Stimulated activated naive CD8-positive, alpha-beta T cell treated with anti-CD3 and anti-CD28 coated beads, Interleukin-15, Interleukin-2, amounts not matched to agents 100 ng/mL and 50 ng/mL, for 24 hours (primary cell): Measurements from ENCODE around the gene HOXD10.

Source experiments
- H3K27ac Mint-ChIP-seq: one replicate; pipeline ENCODE4 v1.8.0; 2021; ENCODE audit warnings: mild to moderate bottlenecking, mixed read lengths
- H3K27me3 Mint-ChIP-seq: one replicate; pipeline ENCODE4 v1.8.0; 2021; ENCODE audit warnings: mixed read lengths
- H3K36me3 Mint-ChIP-seq: one replicate; pipeline ENCODE4 v1.8.0; 2021; ENCODE audit warnings: low read depth, mixed read lengths
- H3K4me1 Mint-ChIP-seq: one replicate; pipeline ENCODE4 v1.8.0; 2021; ENCODE audit warnings: low read depth, mixed read lengths
- H3K4me3 Mint-ChIP-seq: one replicate; pipeline ENCODE4 v1.8.0; 2021; ENCODE audit warnings: mild to moderate bottlenecking, mixed read lengths
- H3K9me3 Mint-ChIP-seq: one replicate; pipeline ENCODE4 v1.8.0; 2021; ENCODE audit warnings: mixed read lengths

The HOXD10 gene

DNA sequence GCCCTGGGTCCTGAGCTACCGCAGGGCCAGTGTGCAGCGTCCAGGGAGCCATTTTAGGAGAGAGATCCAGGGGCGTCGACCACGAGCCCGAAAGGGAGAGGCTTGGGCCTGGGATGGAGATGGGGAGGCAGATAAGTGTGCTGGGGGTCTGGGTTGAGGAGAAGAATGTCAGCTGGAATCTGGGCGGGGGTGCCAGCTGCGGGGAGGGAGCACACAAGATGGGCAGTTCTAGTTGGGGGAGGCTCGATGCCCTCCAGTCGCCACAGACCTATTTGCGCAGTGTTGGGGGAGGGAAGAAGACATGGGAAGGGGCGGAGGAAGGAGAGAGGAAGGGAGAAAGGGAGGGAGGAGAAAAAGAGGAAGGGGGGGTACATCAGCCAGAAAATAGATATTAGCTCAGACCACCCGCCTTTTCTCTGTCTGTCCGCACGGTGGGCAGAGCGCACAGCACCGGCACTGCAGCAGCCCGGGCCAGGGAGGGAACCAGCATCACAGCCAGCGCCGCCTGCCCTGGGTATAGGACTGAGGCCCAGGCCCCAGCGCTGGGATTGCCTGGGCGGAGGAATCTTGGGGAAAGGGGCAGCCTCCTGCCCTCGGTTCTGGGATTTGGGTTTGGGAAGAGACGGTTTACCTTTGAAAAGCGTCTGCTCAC lies 11.4 kb upstream of the HOXD10 start:
- Mint-ChIP-seq H3K4me3 (no peak overlapping the region), H3K27ac (no peak overlapping the region), H3K4me1 (peaks cover 31% of the 10 kb centered on the region), H3K27me3 (peaks cover 89% of the 10 kb centered on the region), H3K9me3 (peaks cover 6% of the 10 kb centered on the region), H3K36me3 (peaks cover 9% of the 10 kb centered on the region)

DNA sequence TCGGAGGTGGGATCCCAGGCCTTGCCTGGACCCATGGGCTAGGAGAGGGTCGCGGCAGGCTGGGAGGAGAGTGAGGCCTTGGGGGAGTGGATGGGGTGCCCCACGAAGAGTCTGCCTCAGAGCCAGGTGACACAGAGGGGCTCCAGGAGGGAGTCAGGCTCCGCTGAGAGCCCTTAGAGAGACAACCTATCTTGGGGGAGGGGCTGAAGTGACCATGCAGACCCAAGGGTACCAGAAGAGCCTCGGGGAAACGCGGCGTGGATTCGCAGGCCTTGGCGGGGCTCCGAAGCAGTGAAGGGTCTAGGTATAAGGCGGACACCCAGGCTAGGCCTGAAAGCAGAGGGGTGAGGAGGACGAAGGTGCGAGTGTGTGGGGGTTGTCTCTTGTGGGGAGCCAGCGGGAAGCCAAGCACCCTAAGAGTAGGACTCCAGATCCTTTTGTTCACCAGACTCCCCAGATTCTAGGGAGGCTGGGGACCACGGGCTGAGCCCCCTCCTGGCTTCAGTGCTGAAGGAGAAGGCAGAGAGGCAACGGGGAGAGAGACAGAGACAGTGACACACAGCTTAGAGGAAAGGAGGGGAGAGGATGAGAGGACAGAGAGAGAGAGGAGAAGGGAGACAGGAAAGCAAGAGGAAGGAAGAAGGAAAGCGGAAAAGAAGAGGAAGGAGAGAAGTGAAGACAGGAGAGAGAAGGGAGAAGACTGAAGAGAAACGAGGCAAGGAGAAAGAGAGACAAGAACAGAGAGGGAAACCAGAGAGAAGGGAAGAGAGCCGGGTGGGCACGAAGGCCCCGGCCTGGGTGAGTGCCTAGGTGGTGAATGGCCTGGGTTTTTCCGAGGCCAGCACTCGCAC lies 10.6 kb upstream of the HOXD10 start:
- H3K4me3 Mint-ChIP-seq, result peak overlapping the region; percentile 68
- H3K9me3 Mint-ChIP-seq, result peaks cover 6% of the 10 kb centered on the region
- peaks cover 88% of the 10 kb centered on the region for H3K27me3 Mint-ChIP-seq
- H3K4me1 Mint-ChIP-seq, result peaks cover 31% of the 10 kb centered on the region
- peak overlapping the region; percentile 69 for H3K27ac Mint-ChIP-seq
- peaks cover 9% of the 10 kb centered on the region for H3K36me3 Mint-ChIP-seq

DNA sequence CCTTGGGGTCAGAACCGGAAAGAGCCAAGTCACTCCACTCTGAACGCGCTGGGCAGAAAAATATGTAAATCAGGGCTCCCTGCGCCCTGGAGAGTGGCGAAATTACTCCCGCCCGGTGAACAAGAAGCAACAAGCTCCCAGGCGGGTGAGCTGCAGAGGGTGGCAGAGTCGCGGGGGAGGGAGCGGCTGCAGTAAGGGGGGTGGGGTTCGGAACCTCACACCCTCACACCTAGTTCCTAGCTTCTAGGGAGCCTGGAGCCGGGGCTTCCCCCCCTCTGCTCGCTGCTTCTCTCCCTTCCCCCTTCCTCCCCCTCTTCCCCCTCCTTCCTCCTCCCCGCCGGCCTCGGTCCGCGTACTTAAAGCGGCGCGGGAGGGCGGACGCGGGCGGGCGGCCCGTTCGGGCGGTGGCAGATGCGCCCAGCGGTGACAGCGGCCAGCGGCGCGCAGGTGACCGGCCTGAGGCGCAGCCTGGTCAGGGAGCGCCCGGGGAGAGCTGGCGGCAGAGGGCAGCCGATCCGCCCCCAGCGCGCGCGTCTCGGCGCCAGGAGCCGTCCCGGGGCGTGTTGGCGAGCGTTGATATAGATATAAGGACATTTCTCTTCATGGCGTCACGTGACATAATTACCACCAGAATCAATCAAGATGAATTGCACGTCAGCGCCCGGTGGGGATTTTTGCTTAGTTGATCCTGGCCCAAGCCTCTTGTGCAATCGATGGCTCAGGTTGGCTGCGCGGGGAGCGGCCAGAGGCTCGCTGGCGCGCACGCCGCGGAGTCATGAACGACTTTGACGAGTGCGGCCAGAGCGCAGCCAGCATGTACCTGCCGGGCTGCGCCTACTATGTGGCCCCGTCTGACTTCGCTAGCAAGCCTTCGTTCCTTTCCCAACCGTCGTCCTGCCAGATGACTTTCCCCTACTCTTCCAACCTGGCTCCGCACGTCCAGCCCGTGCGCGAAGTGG lies 9.7 kb upstream of the HOXD10 start, which contains the start of gene HOXD11:
HOXD11 (plus strand) TSS at position 700 of the 959 bp plus-strand sequence; CDS start at position 776, 76 bp downstream.
- Mint-ChIP-seq H3K4me1 (peaks cover 31% of the 10 kb centered on the region), H3K36me3 (peaks cover 9% of the 10 kb centered on the region), H3K27me3 (peaks cover 88% of the 10 kb centered on the region), H3K27ac (peak within 1 kb of the TSS; percentile 69), H3K9me3 (peaks cover 6% of the 10 kb centered on the region), H3K4me3 (peak within 1 kb of the TSS; percentile 68)

DNA sequence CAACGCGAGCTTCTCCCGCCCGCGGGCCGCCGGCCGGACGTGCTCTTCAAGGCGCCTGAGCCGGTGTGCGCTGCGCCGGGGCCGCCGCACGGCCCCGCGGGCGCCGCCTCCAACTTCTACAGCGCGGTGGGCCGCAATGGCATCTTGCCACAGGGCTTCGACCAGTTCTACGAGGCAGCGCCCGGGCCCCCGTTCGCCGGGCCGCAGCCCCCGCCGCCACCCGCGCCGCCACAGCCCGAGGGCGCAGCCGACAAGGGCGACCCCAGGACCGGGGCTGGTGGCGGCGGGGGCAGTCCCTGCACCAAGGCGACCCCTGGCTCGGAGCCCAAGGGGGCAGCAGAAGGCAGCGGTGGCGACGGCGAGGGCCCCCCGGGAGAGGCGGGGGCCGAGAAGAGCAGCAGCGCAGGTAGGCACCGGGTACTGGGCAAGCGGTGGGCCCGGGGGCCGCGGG lies 8.8 kb upstream of the HOXD10 start:
- Mint-ChIP-seq H3K9me3 (peaks cover 6% of the 10 kb centered on the region), H3K27ac (no peak overlapping the region), H3K36me3 (peaks cover 9% of the 10 kb centered on the region), H3K27me3 (peaks cover 88% of the 10 kb centered on the region), H3K4me1 (peaks cover 31% of the 10 kb centered on the region), H3K4me3 (no peak overlapping the region)

DNA sequence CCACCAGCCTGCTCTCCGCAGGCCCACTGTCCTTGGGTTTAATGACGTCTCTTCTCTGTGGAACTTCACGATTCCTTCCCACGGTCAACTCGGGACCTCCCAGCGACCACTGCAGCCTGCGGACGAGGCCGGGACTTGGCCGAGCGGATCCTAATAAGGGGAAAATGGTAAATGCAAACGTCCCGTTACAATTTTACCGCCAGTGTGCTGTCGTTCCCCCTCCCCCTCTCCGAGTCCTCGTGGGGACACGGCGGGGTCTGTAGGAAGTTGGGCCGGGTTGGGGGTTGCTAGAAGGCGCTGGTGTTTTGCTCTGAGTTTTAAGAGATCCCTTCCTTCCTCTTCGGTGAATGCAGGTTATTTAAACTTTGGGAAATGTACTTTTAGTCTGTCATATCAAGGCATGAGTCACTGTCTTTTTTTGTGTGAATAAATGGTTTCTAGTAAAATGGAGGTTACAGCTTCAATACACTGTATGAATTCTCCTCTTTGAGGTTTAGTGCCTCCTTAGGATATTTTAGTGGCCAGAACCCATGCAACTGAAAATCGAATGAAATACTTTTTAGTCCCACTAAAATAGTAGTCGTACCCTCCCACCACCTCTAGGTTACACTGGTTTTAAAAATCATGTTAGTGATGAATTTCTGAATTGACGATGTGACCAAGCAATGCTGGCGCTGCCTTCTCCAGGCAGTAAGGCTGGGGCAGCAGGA lies 7.2 kb upstream of the HOXD10 start:
- Mint-ChIP-seq H3K9me3 (peaks cover 10% of the 10 kb centered on the region), H3K27ac (peak overlapping the region; percentile 50), H3K27me3 (peaks cover 88% of the 10 kb centered on the region), H3K4me1 (peaks cover 26% of the 10 kb centered on the region), H3K36me3 (peaks cover 9% of the 10 kb centered on the region), H3K4me3 (peak overlapping the region; percentile 51)

DNA sequence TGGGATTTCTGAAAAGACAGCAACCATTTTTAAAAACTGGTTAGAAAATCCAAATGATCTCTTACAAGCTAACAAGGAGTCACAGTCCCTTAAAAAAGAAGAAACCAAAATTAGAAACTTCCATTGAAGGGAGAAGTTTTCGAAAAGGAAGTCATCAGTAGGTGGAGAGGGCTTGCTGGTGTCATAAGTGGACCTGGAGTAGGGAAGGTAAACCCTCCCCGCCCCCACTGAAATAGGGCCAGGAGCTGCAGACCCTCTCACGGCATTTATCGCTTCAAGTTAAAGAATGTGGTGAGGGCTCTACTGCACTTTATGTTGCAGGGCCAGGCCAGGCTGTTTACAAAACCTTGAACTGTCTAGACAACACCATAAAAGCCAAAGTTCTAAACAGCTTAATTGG lies 6.6 kb upstream of the HOXD10 start:
- peaks cover 10% of the 10 kb centered on the region for H3K9me3 Mint-ChIP-seq
- H3K27ac Mint-ChIP-seq, result peak overlapping the region; percentile 50

DNA sequence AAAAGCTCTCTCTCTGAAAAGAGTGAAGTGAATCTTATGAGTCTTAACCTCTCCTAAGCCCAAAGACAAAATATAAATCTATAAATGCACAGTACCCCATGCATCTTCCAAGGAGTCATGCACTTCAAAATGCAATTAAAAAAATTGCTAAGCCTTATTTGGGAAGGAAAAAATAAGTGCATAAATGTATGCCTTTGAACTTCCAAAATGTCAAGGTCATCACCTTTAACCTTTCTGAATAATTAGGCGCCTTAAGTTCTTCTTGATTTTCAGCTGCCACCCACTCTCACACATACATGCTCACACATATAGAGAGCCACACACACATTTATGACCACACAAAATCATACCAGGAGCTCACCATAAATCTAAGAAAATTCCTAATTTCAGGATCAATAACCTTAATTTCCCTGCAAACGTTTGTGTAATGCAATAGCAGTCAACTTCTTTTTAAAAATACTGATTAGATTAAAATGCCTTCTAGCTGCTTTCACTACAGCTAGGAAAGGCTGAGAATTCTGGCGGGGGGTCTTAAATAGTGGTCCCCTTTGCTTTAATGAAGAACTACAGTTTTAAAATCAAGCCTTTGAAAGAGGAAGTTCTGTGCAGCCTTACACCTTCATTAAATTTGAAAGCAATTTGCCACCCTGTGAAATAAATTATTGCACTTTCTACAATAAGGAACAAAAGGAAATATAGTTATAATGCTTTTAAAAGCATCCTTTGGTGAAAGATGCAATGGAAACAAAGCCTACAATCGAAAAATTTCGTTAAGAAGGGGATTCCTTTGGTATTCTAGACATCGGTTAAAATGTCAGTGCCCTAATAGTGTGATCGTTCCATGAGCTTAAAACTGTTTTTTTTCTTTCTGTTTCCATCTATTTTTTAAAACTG lies 5.9 kb upstream of the HOXD10 start:
- Mint-ChIP-seq H3K36me3 (peaks cover 9% of the 10 kb centered on the region), H3K27ac (peak overlapping the region; percentile 11), H3K9me3 (peaks cover 10% of the 10 kb centered on the region), H3K4me1 (peaks cover 25% of the 10 kb centered on the region), H3K4me3 (no peak overlapping the region), H3K27me3 (peaks cover 88% of the 10 kb centered on the region)

More for the DNA sequence above, 6.6 kb upstream of the HOXD10 start:
- H3K27me3 Mint-ChIP-seq, result peaks cover 88% of the 10 kb centered on the region
- peaks cover 25% of the 10 kb centered on the region for H3K4me1 Mint-ChIP-seq
- H3K36me3 Mint-ChIP-seq, result peaks cover 9% of the 10 kb centered on the region
- no peak overlapping the region for H3K4me3 Mint-ChIP-seq

DNA sequence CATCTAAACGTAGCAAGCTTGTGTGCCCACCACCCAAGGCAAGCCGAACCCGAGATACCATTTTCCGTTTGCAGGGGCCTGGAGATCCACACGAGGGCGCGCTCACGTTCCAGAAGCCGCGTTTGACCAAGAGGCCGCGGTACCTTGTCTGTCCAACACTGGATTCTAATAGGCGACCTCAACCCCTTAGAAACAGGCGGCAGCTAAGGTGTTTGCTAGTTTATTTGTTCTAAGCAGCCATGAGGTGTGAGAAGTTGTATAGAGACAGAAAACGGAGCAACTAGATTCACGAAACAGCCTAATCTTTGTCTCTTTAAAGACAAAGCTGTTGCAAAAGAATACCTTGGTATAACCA lies 5.3 kb upstream of the HOXD10 start:
- Mint-ChIP-seq H3K36me3 (peaks cover 9% of the 10 kb centered on the region), H3K4me3 (no peak overlapping the region), H3K4me1 (peaks cover 19% of the 10 kb centered on the region), H3K27me3 (peaks cover 87% of the 10 kb centered on the region), H3K9me3 (peaks cover 10% of the 10 kb centered on the region), H3K27ac (peak overlapping the region; percentile 11)

DNA sequence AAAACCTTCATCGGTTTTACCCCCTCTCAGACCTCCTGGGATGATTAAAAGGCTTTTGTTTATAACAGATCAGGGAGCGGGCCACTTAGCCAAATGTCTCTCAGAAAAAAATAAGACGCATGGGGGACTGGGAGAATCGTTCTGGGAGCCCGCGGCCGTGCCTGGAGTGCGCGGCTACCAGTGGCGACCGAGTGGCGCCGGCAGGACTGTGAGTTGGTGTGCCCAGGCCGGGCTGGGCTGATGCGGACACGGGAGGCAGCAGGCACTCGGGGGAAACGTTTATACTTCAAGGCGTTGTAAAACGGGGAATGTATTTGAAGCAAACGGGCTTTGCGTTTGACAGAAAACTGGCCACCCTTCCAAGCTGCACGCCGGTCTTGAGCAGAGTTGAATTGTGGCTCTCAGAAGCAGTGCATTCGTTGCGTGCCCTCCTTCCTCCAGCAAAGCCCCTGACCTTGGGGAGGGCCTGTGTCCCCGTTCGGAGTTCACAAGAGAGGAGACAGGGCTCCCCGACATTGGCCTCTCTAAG lies 4.7 kb upstream of the HOXD10 start:
- peaks cover 12% of the 10 kb centered on the region for H3K36me3 Mint-ChIP-seq
- H3K9me3 Mint-ChIP-seq, result peaks cover 11% of the 10 kb centered on the region
- H3K4me1 Mint-ChIP-seq, result peaks cover 15% of the 10 kb centered on the region
- H3K27ac Mint-ChIP-seq, result no peak overlapping the region
- peaks cover 90% of the 10 kb centered on the region for H3K27me3 Mint-ChIP-seq
- no peak overlapping the region for H3K4me3 Mint-ChIP-seq

DNA sequence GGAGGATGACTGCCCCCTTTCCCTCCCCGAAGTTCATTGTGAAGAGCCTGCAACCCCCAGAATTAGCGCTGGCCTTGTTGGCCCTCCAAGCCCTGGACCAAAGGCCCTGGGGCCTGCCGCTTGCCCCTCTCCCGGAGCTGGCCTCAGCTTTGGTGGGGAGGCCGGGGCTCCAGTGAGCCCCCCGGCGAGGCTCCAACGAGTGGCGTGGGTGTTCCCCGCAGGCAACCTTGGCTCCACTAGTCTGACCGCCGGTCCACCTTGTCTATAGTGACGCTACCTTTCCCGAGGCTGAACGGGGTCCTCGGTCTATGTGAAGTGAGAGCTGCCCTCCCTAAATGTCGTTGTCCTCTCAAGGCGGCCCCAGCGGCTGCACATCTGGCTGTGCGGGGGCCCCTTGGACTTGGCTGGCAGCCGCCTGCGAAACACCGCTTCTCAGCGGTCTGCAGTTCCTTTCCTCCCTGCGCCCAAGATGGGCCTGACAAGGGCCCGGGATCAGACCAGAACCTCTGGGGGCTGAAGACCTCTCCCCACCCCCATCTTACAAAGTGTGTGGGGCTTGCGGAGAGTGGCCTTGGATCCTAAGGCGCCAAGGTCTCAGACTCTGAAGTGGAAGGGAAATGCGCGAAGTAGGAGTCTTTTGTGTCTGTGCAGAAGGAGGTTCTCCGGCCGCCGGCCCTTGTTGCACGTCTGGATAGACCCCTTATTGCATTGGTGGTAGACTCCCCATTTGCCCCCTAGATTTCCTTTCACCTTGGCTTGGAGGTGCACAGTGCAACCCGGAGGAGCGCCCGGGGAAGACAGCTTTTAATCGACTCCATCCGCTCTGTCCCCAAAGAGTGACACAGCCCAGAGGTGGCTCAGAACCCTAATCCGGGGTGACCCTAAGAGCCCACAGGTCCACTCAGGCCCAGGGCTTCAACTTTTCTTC lies 3.9 kb upstream of the HOXD10 start:
- H3K9me3 Mint-ChIP-seq, result peaks cover 13% of the 10 kb centered on the region
- no peak overlapping the region for H3K27ac Mint-ChIP-seq
- peaks cover 14% of the 10 kb centered on the region for H3K36me3 Mint-ChIP-seq
- no peak overlapping the region for H3K4me3 Mint-ChIP-seq
- peaks cover 12% of the 10 kb centered on the region for H3K4me1 Mint-ChIP-seq
- H3K27me3 Mint-ChIP-seq, result peaks cover 92% of the 10 kb centered on the region

DNA sequence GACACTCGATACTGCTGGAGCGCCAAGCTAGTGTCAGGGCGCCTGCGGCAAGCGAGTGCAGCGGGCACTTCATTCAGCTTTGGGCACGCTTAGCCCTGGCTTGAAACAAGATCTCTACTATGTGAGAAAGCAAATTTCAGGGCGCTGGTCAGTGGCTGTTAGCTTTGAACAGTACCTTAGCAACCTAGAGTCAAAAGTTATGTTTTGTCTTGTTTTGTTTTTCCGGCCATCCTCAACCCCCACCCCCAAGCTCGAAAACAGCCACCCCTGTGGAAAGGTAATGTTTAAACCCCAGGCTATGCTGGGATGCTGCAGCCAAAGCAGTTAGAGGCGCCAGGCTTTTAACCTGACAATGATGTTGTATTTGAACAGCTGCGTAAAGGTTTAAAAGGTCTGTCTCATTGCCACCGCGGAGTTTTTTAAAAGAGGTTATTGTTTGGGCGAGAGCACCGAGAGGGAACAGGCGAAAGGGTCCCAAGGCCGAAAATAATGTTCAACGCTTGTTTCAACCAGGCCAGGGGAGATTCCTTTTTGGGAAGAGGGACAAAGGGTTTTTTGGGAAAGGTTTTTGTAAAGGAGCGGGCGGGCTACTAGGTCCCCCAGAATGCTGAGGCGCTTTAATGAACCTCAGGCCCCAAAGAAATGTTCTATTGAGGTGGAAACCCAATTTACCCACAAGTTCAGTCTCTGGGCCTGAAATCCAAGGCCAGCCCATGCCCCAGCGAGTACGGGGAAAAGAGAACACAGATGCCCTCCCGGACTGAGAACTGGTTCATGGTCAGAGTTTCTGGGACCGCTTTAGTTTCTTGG lies 2.3 kb upstream of the HOXD10 start:
- peaks cover 12% of the 10 kb centered on the region for H3K36me3 Mint-ChIP-seq
- H3K4me3 Mint-ChIP-seq, result no peak overlapping the region
- H3K27me3 Mint-ChIP-seq, result peaks cover 96% of the 10 kb centered on the region
- peaks cover 15% of the 10 kb centered on the region for H3K9me3 Mint-ChIP-seq
- H3K4me1 Mint-ChIP-seq, result peaks cover 2% of the 10 kb centered on the region
- no peak overlapping the region for H3K27ac Mint-ChIP-seq
